Stimulated activated CD4-positive, alpha-beta T cell treated with anti-CD3 and anti-CD28 coated beads, Interleukin-12 subunit alpha, Interleukin-12 subunit beta, amount 100 ng/mL, for 4 hours (primary cell): ENCODE results near the gene KLHL6.
"Not testable (repeated sequence)": the region's sequence is repeated elsewhere in the genome, so short reads cannot be mapped to it uniquely, and the experiment has no call there.

Experiments
- DNase-seq: peaks from one replicate; pipeline ENCODE4 v3.0.0-alpha.2; 2020

KLHL6 gene

DNA sequence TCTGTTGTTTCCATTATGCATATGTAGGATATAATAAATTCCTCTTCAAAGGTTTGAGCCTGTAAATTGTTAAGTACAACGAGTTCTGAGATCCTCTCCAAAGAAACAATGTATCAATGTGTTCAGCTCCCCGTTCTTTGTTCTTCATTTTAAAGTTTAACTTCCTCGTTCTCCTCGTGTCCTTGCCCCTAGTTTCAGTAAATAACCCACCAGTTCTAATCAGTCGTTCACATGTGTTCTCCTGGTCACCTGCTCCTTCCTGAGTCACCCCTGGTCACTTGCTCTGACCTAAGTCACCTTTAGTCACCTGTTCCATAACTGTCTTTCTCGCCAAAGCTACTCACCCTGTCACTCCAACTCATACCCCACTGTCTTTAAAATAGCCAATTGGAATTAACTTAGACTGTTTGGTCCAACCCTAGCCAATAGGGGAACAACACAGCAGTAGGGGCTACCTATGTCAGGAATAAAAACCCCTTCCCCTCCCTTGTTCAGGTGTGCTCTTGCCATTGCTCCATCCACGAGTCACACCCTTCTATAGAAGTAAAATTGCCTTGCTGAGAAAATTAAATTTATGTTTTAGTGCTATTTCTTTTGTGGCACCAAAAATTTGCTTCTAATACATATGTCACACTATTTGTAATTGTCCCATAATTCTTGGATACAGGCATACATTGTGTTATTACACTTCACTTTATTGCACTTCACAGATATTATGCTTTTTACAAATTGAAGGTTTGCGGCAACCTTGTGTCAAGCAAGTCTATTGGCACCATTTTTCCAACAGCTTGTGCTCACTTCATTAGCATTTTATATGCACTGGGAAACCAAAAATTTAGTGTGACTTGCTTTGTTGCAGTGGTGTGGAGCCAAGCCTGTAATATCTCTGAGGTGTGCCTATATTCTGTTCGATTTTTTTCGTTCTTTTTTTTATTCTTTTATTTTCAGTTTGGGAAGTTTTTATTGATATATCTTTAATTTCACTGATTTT is 111.8 kb downstream of the KLHL6 start:
- no peak for DNase-seq

GRCh38 chr3:183442994-183443393 is 112.5 kb downstream of the KLHL6 start:
- DNase-seq = no peak

DNA sequence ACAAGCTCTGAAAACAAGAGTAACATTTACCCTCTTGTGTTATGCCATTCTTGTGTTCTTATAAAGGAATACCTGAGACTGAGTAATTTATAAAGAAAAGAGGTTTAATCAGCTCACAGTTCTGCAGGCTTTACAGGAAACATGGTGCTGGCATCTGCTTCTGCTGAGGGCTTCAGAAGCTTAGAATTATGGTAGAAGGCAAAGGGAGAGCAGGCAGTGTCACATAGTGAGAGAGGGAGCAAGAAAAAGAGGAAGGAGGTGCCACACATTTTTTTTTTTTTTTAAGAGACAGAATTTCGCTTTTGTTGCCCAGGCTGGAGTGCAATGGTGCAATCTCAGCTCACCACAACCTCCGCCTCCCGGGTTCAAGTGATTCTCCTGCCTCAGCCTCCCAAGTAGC is 115.0 kb downstream of the KLHL6 start:
- DNase-seq = not testable (repeated sequence)

DNA sequence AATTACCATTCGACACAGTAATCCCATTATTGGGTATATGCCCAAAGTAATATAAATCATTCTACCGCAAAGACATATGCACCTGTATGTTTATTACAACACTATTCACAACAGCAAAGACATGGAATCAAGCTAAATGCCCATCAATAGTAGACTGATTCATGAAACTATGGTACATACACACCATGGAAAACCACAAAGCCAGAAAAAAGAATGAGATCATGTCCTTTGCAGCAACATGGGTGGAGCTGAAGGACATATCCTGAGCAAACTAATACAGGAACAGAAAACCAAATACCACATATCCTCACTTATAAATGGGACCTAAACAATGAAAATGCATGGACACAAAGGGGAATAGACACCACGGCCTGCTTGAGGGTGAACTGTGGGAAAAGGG is 116.0 kb downstream of the KLHL6 start:
- no peak for DNase-seq

GRCh38 chr3:183438735-183439134 is 116.8 kb downstream of the KLHL6 start:
- DNase-seq = no peak

- no peak for DNase-seq
Observed at GRCh38 chr3:183437666-183438564, 117.6 kb downstream of the KLHL6 start.
